NB4 (cell line): ENCODE results near the gene HIBCH.

ENCODE experiments used
- DNase-seq: peaks from one replicate; pipeline ENCODE4 v3.0.0; 2010; ENCODE audit warnings: low read depth
- H3K4me3 ChIP-seq: one replicate; pipeline ENCODE4 v1.5.1; 2011; ENCODE audit warnings: mild to moderate bottlenecking, low read depth, low read length, moderate library complexity
- CTCF ChIP-seq: IDR thresholded peaks from one replicate; pipeline ENCODE4 v1.5.1; 2012; ENCODE audit warnings: low read depth, low read length
- MAX ChIP-seq: IDR thresholded peaks from 2 replicates; pipeline ENCODE4 v1.6.1; 2011; ENCODE audit warnings: low read depth, low read length
- MYC ChIP-seq: IDR thresholded peaks from 2 replicates; pipeline ENCODE4 v1.6.1; 2011; ENCODE audit warnings: low read depth, low read length
- POLR2A ChIP-seq: IDR thresholded peaks from 2 replicates; pipeline ENCODE4 v1.6.1; 2011; ENCODE audit warnings: mild to moderate bottlenecking; ENCODE audit not compliant: insufficient read length; ENCODE audit errors: extremely low read depth

Gene HIBCH

DNA sequence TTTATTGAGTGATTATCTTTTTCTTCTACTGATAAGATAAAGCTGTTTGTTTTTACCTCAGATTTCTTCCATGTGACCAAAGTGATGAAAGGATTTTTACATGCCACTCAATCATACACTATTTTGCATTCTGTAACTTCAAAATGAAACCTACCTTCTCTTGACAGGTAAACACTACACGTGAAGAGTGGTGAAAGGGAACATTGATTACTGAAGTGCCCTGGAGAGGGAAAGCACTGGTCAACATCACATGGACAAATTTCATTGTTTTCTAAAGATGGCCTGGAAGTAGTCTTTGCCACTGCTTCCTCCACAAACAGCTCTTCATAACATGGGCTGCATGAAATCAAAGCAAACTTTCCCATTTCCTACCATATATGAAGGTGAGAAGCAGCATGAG lies 120.1 kb downstream of the HIBCH start:
- H3K4me3 ChIP-seq = no peak overlapping the region
- DNase-seq = no peak
- TF ChIP-seq CTCF (no peak), MAX (no peak), MYC (no peak), POLR2A (no peak)

DNA sequence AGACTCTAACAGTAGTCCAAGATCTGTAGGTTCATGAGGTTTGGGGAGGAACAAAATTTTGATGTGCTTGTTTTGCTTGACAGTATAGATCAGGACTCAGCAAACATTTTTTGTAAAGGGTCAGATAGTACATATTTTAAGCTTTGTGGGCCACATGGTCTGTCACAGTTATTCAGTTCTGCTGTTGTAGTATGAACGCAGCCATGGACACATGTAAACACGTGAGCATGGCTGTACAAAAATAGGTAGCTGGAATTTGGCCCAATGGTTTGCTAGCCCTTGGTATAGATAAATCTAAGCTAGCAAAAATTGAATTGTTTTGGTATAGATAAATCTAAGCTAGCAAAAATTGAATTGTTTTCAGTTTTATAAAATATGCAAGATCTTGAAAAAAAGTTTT lies 120.5 kb downstream of the HIBCH start:
- DNase-seq = no peak
- H3K4me3 ChIP-seq = no peak overlapping the region
- TF ChIP-seq MAX (no peak), MYC (no peak), CTCF (no peak), POLR2A (no peak)

- H3K4me3 ChIP-seq = no peak overlapping the region
- TF ChIP-seq MYC (no peak), MAX (no peak), CTCF (no peak), POLR2A (no peak)
- no peak for DNase-seq
Observed at GRCh38 chr2:190197143-190197720, 122.4 kb downstream of the HIBCH start.

GRCh38 chr2:190190507-190191162 lies 129.0 kb downstream of the HIBCH start:
- TF ChIP-seq CTCF = no peak
- no peak for TF ChIP-seq MYC
- no peak for TF ChIP-seq MAX
- H3K4me3 ChIP-seq = no peak overlapping the region

GRCh38 chr2:190188289-190188688 lies 131.3 kb downstream of the HIBCH start:
- no peak for DNase-seq
- TF ChIP-seq POLR2A (no peak), MAX (no peak), CTCF (no peak), MYC (no peak)
- no peak overlapping the region for H3K4me3 ChIP-seq

More at GRCh38 chr2:190190507-190191162, 129.0 kb downstream of the HIBCH start:
- DNase-seq = no peak
